Activated CD4-positive, alpha-beta memory T cell treated with anti-CD3 and anti-CD28 coated beads for 36 hours (primary cell): ENCODE data around the gene IP6K3. TPM values are rescaled to one million over a fixed set of nuclear protein-coding genes. Genes with fewer than 3 reads are reported as not detected.

Source experiments
- CTCF ChIA-PET: fragments of 350-600 bp; sonication (Branson Sonifier 250); formaldehyde crosslinking; loops from one replicate; lab custom pipeline; 2021; ENCODE audit warnings: antibody characterized with exemption, inconsistent platforms; lab: Charles Lee
- POLR2A ChIA-PET: fragments of 350-600 bp; sonication (Branson Sonifier 250); formaldehyde crosslinking; loops from one replicate; lab custom pipeline; 2021; ENCODE audit warnings: antibody characterized with exemption; lab: Charles Lee
- DNase-seq: peaks from one replicate; pipeline ENCODE4 v3.0.0-alpha.2; 2020
- H3K27ac Mint-ChIP-seq: one replicate; pipeline ENCODE4 v1.8.0; 2021; ENCODE audit warnings: mixed read lengths
- H3K27me3 Mint-ChIP-seq: one replicate; pipeline ENCODE4 v1.8.0; 2021; ENCODE audit warnings: mixed read lengths
- H3K36me3 Mint-ChIP-seq: one replicate; pipeline ENCODE4 v1.8.0; 2021; ENCODE audit warnings: mixed read lengths
- H3K4me1 Mint-ChIP-seq: one replicate; pipeline ENCODE4 v1.8.0; 2021; ENCODE audit warnings: low read depth, mixed read lengths
- H3K4me3 Mint-ChIP-seq: one replicate; pipeline ENCODE4 v1.8.0; 2021; ENCODE audit warnings: mild to moderate bottlenecking, mixed read lengths
- H3K9me3 Mint-ChIP-seq: one replicate; pipeline ENCODE4 v1.8.0; 2021; ENCODE audit warnings: mixed read lengths
- intact Hi-C: fragments of 100-400 bp; cut with micrococcal nuclease; formaldehyde crosslinking; loops from one replicate; pipeline ENCODE4 v1.15.1; 2023
- total RNA-seq, 2 experiments: library from RNA; stranded (reverse); gene quantifications; one replicate each; pipeline ENCODE4 v1.2.3, GENCODE V29; 2021

IP6K3 gene
- total RNA-seq, 2 experiments from 2014 or later: not detected

- DNase-seq: no peak
- H3K9me3 Mint-ChIP-seq: no peaks in the 10 kb centered on the region
- ChIA-PET CTCF (interaction anchor here (0.7 to 4.8 kb wide), 20 partner anchors 9 to 411 kb away, joined by 3 to 39 read pairs (median 6); partner anchors contain the start of gene UQCC2), POLR2A (no interaction called here)
- peaks cover 7% of the 10 kb centered on the region for H3K27me3 Mint-ChIP-seq
- intact Hi-C loops: loop anchor here (1.0 kb wide), 2 partner anchors 160 to 282 kb away; no protein-coding TSS in a partner anchor
- peaks cover 2% of the 10 kb centered on the region for H3K4me1 Mint-ChIP-seq
- no peak overlapping the region for H3K4me3 Mint-ChIP-seq
- H3K27ac Mint-ChIP-seq: no peak overlapping the region
- H3K36me3 Mint-ChIP-seq: no peaks in the 10 kb centered on the region
Observed at GRCh38 chr6:33744895-33745546, 1.7 kb downstream of the IP6K3 start.

GRCh38 chr6:33744001-33744848, 2.5 kb downstream of the IP6K3 start:
- Mint-ChIP-seq H3K36me3 (no peaks in the 10 kb centered on the region), H3K27me3 (peaks cover 7% of the 10 kb centered on the region), H3K4me3 (no peak overlapping the region), H3K9me3 (no peaks in the 10 kb centered on the region), H3K27ac (no peak overlapping the region), H3K4me1 (peaks cover 2% of the 10 kb centered on the region)
- peak; percentile 82 for DNase-seq
- ChIA-PET POLR2A (no interaction called here), CTCF (interaction anchor here (0.5 to 4.8 kb wide), 27 partner anchors 8 to 1068 kb away, joined by 3 to 39 read pairs (median 4); partner anchors contain the start of genes BAK1 and UQCC2)
- intact Hi-C loops: loop anchor here (1.0 kb wide), 2 partner anchors 159 to 283 kb away; no protein-coding TSS in a partner anchor

- no peaks in the 10 kb centered on the region for H3K9me3 Mint-ChIP-seq
- POLR2A ChIA-PET: no interaction called here
- H3K27ac Mint-ChIP-seq: no peak overlapping the region
- H3K4me3 Mint-ChIP-seq: no peak overlapping the region
- H3K4me1 Mint-ChIP-seq: peaks cover 2% of the 10 kb centered on the region
- DNase-seq: no peak
- CTCF ChIA-PET: interaction anchor here (0.7 to 4.8 kb wide), 10 partner anchors 11 to 285 kb away, joined by 3 to 39 read pairs (median 5); partner anchors contain the start of genes BAK1 and UQCC2
- intact Hi-C loops: no loop called here
- no peaks in the 10 kb centered on the region for H3K36me3 Mint-ChIP-seq
- peaks cover 7% of the 10 kb centered on the region for H3K27me3 Mint-ChIP-seq
Observed at GRCh38 chr6:33742837-33743236, 3.9 kb downstream of the IP6K3 start.

GRCh38 chr6:33742092-33742491, 4.6 kb downstream of the IP6K3 start:
- intact Hi-C loops: no loop called here
- peaks cover 2% of the 10 kb centered on the region for H3K4me1 Mint-ChIP-seq
- H3K27ac Mint-ChIP-seq: no peak overlapping the region
- H3K36me3 Mint-ChIP-seq: no peaks in the 10 kb centered on the region
- ChIA-PET POLR2A (no interaction called here), CTCF (interaction anchor here (1.7 to 4.8 kb wide), 3 partner anchors 29 to 285 kb away, joined by 5 to 39 read pairs (median 19); partner anchors contain the start of gene UQCC2)
- H3K4me3 Mint-ChIP-seq: no peak overlapping the region
- H3K27me3 Mint-ChIP-seq: peaks cover 7% of the 10 kb centered on the region
- DNase-seq: no peak
- no peaks in the 10 kb centered on the region for H3K9me3 Mint-ChIP-seq

GRCh38 chr6:33740794-33741193, 5.9 kb downstream of the IP6K3 start:
- CTCF ChIA-PET: no interaction called here
- H3K4me3 Mint-ChIP-seq: no peak overlapping the region
- peaks cover 7% of the 10 kb centered on the region for H3K27me3 Mint-ChIP-seq
- intact Hi-C loops: no loop called here
- H3K36me3 Mint-ChIP-seq: no peaks in the 10 kb centered on the region
- no peaks in the 10 kb centered on the region for H3K9me3 Mint-ChIP-seq
- no peak overlapping the region for H3K27ac Mint-ChIP-seq
- POLR2A ChIA-PET: no interaction called here
- peaks cover 2% of the 10 kb centered on the region for H3K4me1 Mint-ChIP-seq
- DNase-seq: no peak

GRCh38 chr6:33740204-33740608, 6.5 kb downstream of the IP6K3 start:
- ChIA-PET CTCF (no interaction called here), POLR2A (no interaction called here)
- no peak overlapping the region for H3K27ac Mint-ChIP-seq
- no peaks in the 10 kb centered on the region for H3K9me3 Mint-ChIP-seq
- no peak overlapping the region for H3K4me3 Mint-ChIP-seq
- H3K36me3 Mint-ChIP-seq: no peaks in the 10 kb centered on the region
- H3K27me3 Mint-ChIP-seq: peaks cover 7% of the 10 kb centered on the region
- intact Hi-C loops: no loop called here
- peaks cover 2% of the 10 kb centered on the region for H3K4me1 Mint-ChIP-seq
- no peak for DNase-seq

GRCh38 chr6:33739571-33739970, 7.1 kb downstream of the IP6K3 start:
- POLR2A ChIA-PET: no interaction called here
- DNase-seq: no peak
- Mint-ChIP-seq H3K27ac (no peak overlapping the region), H3K4me3 (no peak overlapping the region), H3K9me3 (no peaks in the 10 kb centered on the region), H3K27me3 (peaks cover 7% of the 10 kb centered on the region), H3K4me1 (peaks cover 2% of the 10 kb centered on the region), H3K36me3 (no peaks in the 10 kb centered on the region)
- CTCF ChIA-PET: interaction anchor here (0.7 to 1.5 kb wide), 2 partner anchors 32 to 1501 kb away, joined by 3 to 5 read pairs; no protein-coding TSS in a partner anchor
- intact Hi-C loops: no loop called here

GRCh38 chr6:33738879-33739278, 7.8 kb downstream of the IP6K3 start:
- Mint-ChIP-seq H3K27me3 (peaks cover 4% of the 10 kb centered on the region), H3K4me3 (no peak overlapping the region), H3K4me1 (no peaks in the 10 kb centered on the region), H3K9me3 (no peaks in the 10 kb centered on the region), H3K36me3 (no peaks in the 10 kb centered on the region), H3K27ac (no peak overlapping the region)
- intact Hi-C loops: no loop called here
- POLR2A ChIA-PET: no interaction called here
- CTCF ChIA-PET: interaction anchor here (1.5 kb wide), 1 partner anchor 32 kb away, joined by 5 read pairs; no protein-coding TSS in a partner anchor
- no peak for DNase-seq

GRCh38 chr6:33738153-33738552, 8.6 kb downstream of the IP6K3 start:
- no peak for DNase-seq
- Mint-ChIP-seq H3K27ac (no peak overlapping the region), H3K9me3 (no peaks in the 10 kb centered on the region), H3K27me3 (peaks cover 4% of the 10 kb centered on the region), H3K36me3 (no peaks in the 10 kb centered on the region), H3K4me3 (no peak overlapping the region), H3K4me1 (no peaks in the 10 kb centered on the region)
- POLR2A ChIA-PET: no interaction called here
- CTCF ChIA-PET: interaction anchor here (1.0 to 1.5 kb wide), 3 partner anchors 33 to 426 kb away, joined by 3 to 5 read pairs (median 3); no protein-coding TSS in a partner anchor
- intact Hi-C loops: no loop called here

GRCh38 chr6:33737267-33738026, 9.3 kb downstream of the IP6K3 start:
- Mint-ChIP-seq H3K27me3 (no peaks in the 10 kb centered on the region), H3K27ac (no peak overlapping the region), H3K36me3 (no peaks in the 10 kb centered on the region), H3K4me3 (no peak overlapping the region), H3K9me3 (no peaks in the 10 kb centered on the region), H3K4me1 (no peaks in the 10 kb centered on the region)
- intact Hi-C loops: no loop called here
- ChIA-PET CTCF (interaction anchor here (1.0 to 1.2 kb wide), 2 partner anchors 34 to 426 kb away, joined by 3 read pairs; no protein-coding TSS in a partner anchor), POLR2A (no interaction called here)
- no peak for DNase-seq

- ChIA-PET CTCF (interaction anchor here (2.0 kb wide), 1 partner anchor 9 kb away, joined by 6 read pairs; no protein-coding TSS in a partner anchor), POLR2A (no interaction called here)
- H3K27me3 Mint-ChIP-seq: no peaks in the 10 kb centered on the region
- no peaks in the 10 kb centered on the region for H3K4me1 Mint-ChIP-seq
- intact Hi-C loops: no loop called here
- no peak overlapping the region for H3K4me3 Mint-ChIP-seq
- DNase-seq: no peak
- no peak overlapping the region for H3K27ac Mint-ChIP-seq
- no peaks in the 10 kb centered on the region for H3K9me3 Mint-ChIP-seq
- H3K36me3 Mint-ChIP-seq: no peaks in the 10 kb centered on the region
Observed at GRCh38 chr6:33735216-33735615, 11.5 kb downstream of the IP6K3 start.
